ENCODE data around the gene BHLHA9.
"Not testable (repeated sequence)": the region's sequence is repeated elsewhere in the genome, so short reads cannot be mapped to it uniquely, and the experiment has no call there.

Gene BHLHA9

GRCh38 chr17:1270210-1271029 is at the start of gene BHLHA9:
TSS of gene BHLHA9 (plus strand) at chr17:1270444. CDS start at chr17:1270564, 120 bp downstream.
- no peak for DNase-seq

GRCh38 chr17:1221209-1221608 is 49.0 kb upstream of the BHLHA9 start:
- no peak for DNase-seq

- no peak for DNase-seq
Observed at GRCh38 chr17:1222321-1222720, 47.9 kb upstream of the BHLHA9 start.

- DNase-seq = no peak
Observed at GRCh38 chr17:1223662-1224061, 46.6 kb upstream of the BHLHA9 start.

GRCh38 chr17:1224330-1224729 is 45.9 kb upstream of the BHLHA9 start:
- DNase-seq = no peak

- DNase-seq = no peak
Observed at GRCh38 chr17:1226308-1226707, 43.9 kb upstream of the BHLHA9 start.

- no peak for DNase-seq
Observed at GRCh38 chr17:1227365-1227764, 42.9 kb upstream of the BHLHA9 start.

- peak; percentile 25 to 59 for DNase-seq
Observed at GRCh38 chr17:1227917-1228780, 42.1 kb upstream of the BHLHA9 start.

GRCh38 chr17:1228781-1229348 is 41.4 kb upstream of the BHLHA9 start:
- no peak for DNase-seq

- peak; percentile 47 to 74 for DNase-seq
Observed at GRCh38 chr17:1229349-1229899, 40.8 kb upstream of the BHLHA9 start.

GRCh38 chr17:1229900-1230501 is 40.2 kb upstream of the BHLHA9 start:
- DNase-seq = no peak

GRCh38 chr17:1231456-1231855 is 38.8 kb upstream of the BHLHA9 start:
- DNase-seq = no peak

GRCh38 chr17:1232331-1232730 is 37.9 kb upstream of the BHLHA9 start:
- no peak for DNase-seq

GRCh38 chr17:1232786-1233185 is 37.5 kb upstream of the BHLHA9 start:
- no peak for DNase-seq

GRCh38 chr17:1234455-1234854 is 35.8 kb upstream of the BHLHA9 start:
- no peak for DNase-seq

GRCh38 chr17:1237471-1237870 is 32.8 kb upstream of the BHLHA9 start:
- no peak for DNase-seq

- no peak for DNase-seq
Observed at GRCh38 chr17:1239210-1239609, 31.0 kb upstream of the BHLHA9 start.

- not testable (repeated sequence) for DNase-seq
Observed at GRCh38 chr17:1240426-1240825, 29.8 kb upstream of the BHLHA9 start.

- no peak for DNase-seq
Observed at GRCh38 chr17:1241929-1242328, 28.3 kb upstream of the BHLHA9 start.

- DNase-seq = no peak
Observed at GRCh38 chr17:1244606-1245012, 25.6 kb upstream of the BHLHA9 start.

- no peak for DNase-seq
Observed at GRCh38 chr17:1251866-1252608, 18.2 kb upstream of the BHLHA9 start.

- no peak for DNase-seq
Observed at GRCh38 chr17:1255041-1255440, 15.2 kb upstream of the BHLHA9 start.
